Adipocyte (in vitro differentiated cells): Measurements from ENCODE around the gene PALD1.

Source experiments
- DNase-seq: peaks from one replicate; pipeline ENCODE4 v3.0.0-alpha.2; 2015; ENCODE audit warnings: low read depth
- H3K27me3 ChIP-seq: replicated peaks from 2 replicates; pipeline ENCODE4 v1.7.0; 2013; ENCODE audit warnings: mild to moderate bottlenecking, low read length, moderate library complexity; ENCODE audit not compliant: control insufficient read depth, insufficient read depth
- H3K36me3 ChIP-seq: 2 replicates; pipeline ENCODE4 v1.7.0; 2013; ENCODE audit warnings: low read length, mild to moderate bottlenecking, moderate library complexity; ENCODE audit not compliant: control insufficient read depth, insufficient read depth, severe bottlenecking
- H3K4me1 ChIP-seq: 2 replicates; pipeline ENCODE4 v1.7.0; 2013; ENCODE audit warnings: mild to moderate bottlenecking, low read length, moderate library complexity; ENCODE audit not compliant: control insufficient read depth, insufficient read depth
- H3K4me3 ChIP-seq: 2 replicates; pipeline ENCODE4 v1.7.0; 2013; ENCODE audit warnings: mild to moderate bottlenecking, low read length, moderate library complexity
- H3K9ac ChIP-seq: 2 replicates; pipeline ENCODE4 v1.7.0; 2013; ENCODE audit warnings: mild to moderate bottlenecking, low read length, moderate library complexity
- H3K9me3 ChIP-seq: 2 replicates; pipeline ENCODE4 v1.7.0; 2013; ENCODE audit warnings: mild to moderate bottlenecking, low read length, moderate library complexity; ENCODE audit not compliant: control insufficient read depth

PALD1 gene

GRCh38 chr10:70533189-70533558, 54.6 kb downstream of the PALD1 start:
- H3K36me3 ChIP-seq = no peaks in the 10 kb centered on the region
- DNase-seq = no peak
- no peak overlapping the region for H3K4me3 ChIP-seq
- no peaks in the 10 kb centered on the region for H3K9me3 ChIP-seq
- H3K9ac ChIP-seq = no peak overlapping the region
- H3K4me1 ChIP-seq = no peaks in the 10 kb centered on the region
- peaks cover 46% of the 10 kb centered on the region for H3K27me3 ChIP-seq

DNA sequence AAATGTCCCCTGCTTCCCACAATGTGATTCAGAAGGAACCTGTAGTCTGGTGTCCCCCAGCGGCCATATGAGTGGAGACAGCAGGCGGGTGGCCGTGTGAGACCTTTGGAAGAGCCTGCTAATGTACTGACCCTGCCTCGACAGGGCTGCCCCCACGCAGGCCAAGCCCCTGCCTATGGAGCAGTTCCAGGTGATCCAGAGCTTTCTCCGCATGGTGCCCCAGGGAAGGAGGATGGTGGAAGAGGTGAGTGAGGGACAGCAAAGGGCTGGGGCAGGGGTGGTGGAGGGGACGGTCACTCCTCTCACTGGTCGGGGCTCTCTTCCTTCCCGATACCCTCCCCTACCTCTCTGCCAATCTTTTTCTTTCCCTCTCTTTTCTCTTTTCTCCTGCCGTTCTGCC, 55.7 kb downstream of the PALD1 start:
- H3K9me3 ChIP-seq = no peaks in the 10 kb centered on the region
- no peak overlapping the region for H3K4me3 ChIP-seq
- peaks cover 52% of the 10 kb centered on the region for H3K27me3 ChIP-seq

GRCh38 chr10:70535001-70535400, 56.4 kb downstream of the PALD1 start:
- Histone ChIP-seq H3K9me3 (no peaks in the 10 kb centered on the region), H3K36me3 (no peaks in the 10 kb centered on the region), H3K27me3 (peaks cover 57% of the 10 kb centered on the region), H3K4me3 (no peak overlapping the region), H3K4me1 (no peaks in the 10 kb centered on the region), H3K9ac (no peak overlapping the region)
- no peak for DNase-seq

More for the DNA sequence above, 55.7 kb downstream of the PALD1 start:
- Histone ChIP-seq H3K36me3 (no peaks in the 10 kb centered on the region), H3K4me1 (no peaks in the 10 kb centered on the region), H3K9ac (no peak overlapping the region)
- DNase-seq = no peak

- Histone ChIP-seq H3K9me3 (no peaks in the 10 kb centered on the region), H3K4me1 (no peaks in the 10 kb centered on the region), H3K36me3 (no peaks in the 10 kb centered on the region), H3K4me3 (no peak overlapping the region), H3K27me3 (peaks cover 57% of the 10 kb centered on the region), H3K9ac (no peak overlapping the region)
- DNase-seq = no peak
Measured at GRCh38 chr10:70535451-70535850, 56.9 kb downstream of the PALD1 start.

GRCh38 chr10:70536196-70536861, 57.8 kb downstream of the PALD1 start:
- DNase-seq = no peak
- Histone ChIP-seq H3K27me3 (peaks cover 56% of the 10 kb centered on the region), H3K9me3 (no peaks in the 10 kb centered on the region), H3K4me1 (no peaks in the 10 kb centered on the region), H3K36me3 (no peaks in the 10 kb centered on the region), H3K9ac (no peak overlapping the region), H3K4me3 (no peak overlapping the region)

GRCh38 chr10:70537398-70538194, 59.0 kb downstream of the PALD1 start:
- Histone ChIP-seq H3K4me1 (no peaks in the 10 kb centered on the region), H3K9ac (no peak overlapping the region), H3K36me3 (no peaks in the 10 kb centered on the region), H3K4me3 (no peak overlapping the region), H3K27me3 (peaks cover 60% of the 10 kb centered on the region), H3K9me3 (no peaks in the 10 kb centered on the region)
- DNase-seq = no peak

DNA sequence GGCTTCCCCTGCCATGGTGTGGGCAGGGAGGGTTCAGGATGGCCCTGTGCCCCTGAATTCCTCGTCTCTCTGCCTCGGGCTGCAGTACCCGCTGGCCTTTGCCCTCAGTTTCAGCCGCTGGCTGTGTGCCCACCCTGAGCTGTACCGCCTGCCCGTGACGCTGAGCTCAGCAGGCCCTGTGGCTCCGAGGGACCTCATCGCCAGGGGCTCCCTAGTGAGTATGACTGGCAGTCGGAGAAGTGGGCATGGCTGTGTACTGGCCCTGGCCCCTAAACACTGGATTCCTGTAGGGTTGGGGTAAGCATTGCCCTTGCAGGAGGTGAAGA, 59.6 kb downstream of the PALD1 start:
- Histone ChIP-seq H3K9ac (no peak overlapping the region), H3K27me3 (peaks cover 60% of the 10 kb centered on the region), H3K4me1 (no peaks in the 10 kb centered on the region), H3K36me3 (no peaks in the 10 kb centered on the region), H3K9me3 (no peaks in the 10 kb centered on the region), H3K4me3 (no peak overlapping the region)
- DNase-seq = no peak

DNA sequence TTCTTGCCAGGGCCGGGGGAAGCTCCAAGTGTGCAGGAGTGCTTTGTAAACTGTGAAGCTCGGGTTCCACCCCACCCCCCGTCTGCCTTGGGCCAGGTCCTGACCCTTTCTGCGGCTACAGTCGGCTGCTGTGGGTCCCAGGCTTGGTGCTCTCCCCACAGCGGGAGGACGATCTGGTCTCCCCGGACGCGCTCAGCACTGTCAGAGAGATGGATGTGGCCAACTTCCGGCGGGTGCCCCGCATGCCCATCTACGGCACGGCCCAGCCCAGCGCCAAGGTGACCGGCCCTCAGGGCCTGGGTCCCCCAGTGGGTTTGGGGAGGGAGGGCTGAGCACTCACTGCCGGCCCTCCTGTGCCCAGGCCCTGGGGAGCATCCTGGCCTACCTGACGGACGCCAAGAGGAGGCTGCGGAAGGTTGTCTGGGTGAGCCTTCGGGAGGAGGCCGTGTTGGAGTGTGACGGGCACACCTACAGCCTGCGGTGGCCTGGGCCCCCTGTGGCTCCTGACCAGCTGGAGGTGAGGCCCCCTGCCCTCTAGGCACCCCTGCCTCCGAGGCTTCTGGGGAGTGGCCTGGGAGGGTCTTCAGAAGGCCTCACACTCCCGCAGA, 60.3 kb downstream of the PALD1 start:
- no peak overlapping the region for H3K9ac ChIP-seq
- H3K4me3 ChIP-seq = no peak overlapping the region
- H3K9me3 ChIP-seq = no peaks in the 10 kb centered on the region
- H3K4me1 ChIP-seq = no peaks in the 10 kb centered on the region
- peaks cover 54% of the 10 kb centered on the region for H3K27me3 ChIP-seq
- DNase-seq = no peak
- H3K36me3 ChIP-seq = no peaks in the 10 kb centered on the region

DNA sequence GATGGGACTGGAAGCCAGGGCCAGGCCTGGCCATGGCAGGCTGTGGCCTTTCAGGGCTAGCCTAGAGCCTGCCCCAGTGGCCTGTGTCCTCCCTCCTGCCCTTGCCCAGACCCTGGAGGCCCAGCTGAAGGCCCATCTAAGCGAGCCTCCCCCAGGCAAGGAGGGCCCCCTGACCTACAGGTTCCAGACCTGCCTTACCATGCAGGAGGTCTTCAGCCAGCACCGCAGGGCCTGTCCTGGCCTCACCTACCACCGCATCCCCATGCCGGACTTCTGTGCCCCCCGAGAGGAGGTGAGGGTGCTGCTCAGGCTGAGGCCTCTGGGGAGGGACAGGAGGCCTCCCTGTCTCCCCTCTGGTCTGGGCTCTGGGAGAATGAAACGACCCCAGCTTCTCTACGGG, 60.9 kb downstream of the PALD1 start:
- DNase-seq = no peak
- no peaks in the 10 kb centered on the region for H3K9me3 ChIP-seq
- no peak overlapping the region for H3K4me3 ChIP-seq
- no peak overlapping the region for H3K9ac ChIP-seq
- peaks cover under 1% of the 10 kb centered on the region for H3K4me1 ChIP-seq
- H3K36me3 ChIP-seq = no peaks in the 10 kb centered on the region
- peaks cover 58% of the 10 kb centered on the region for H3K27me3 ChIP-seq

- Histone ChIP-seq H3K36me3 (no peaks in the 10 kb centered on the region), H3K4me3 (no peak overlapping the region), H3K9ac (no peak overlapping the region), H3K27me3 (peaks cover 51% of the 10 kb centered on the region), H3K4me1 (peaks cover 4% of the 10 kb centered on the region), H3K9me3 (no peaks in the 10 kb centered on the region)
- DNase-seq = peak; percentile 15
Measured at GRCh38 chr10:70540089-70540788, 61.7 kb downstream of the PALD1 start.

DNA sequence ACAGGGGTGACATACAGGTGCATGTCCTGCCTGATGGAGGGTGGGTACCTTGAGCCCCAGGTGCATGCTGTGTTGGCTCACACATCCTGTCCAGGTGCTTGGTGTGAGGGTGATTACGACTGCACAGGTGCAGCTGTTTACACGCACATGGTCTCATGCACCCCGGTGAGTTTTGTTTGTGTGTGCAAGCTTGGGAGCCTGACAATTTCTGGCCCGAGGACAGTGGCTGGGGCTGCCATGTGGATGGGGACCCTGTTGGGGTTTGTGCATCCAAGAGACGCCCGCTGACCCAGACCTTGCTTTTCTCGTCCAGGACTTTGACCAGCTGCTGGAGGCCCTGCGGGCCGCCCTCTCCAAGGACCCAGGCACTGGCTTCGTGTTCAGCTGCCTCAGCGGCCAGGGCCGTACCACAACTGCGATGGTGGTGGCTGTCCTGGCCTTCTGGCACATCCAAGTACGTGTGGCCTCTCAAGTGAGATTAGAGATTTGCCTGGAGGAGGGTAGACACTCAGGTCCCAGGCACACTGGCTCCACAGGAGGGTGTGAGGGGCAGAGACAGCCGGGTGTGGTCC, 62.3 kb downstream of the PALD1 start:
- H3K9me3 ChIP-seq = no peaks in the 10 kb centered on the region
- DNase-seq = no peak
- no peak overlapping the region for H3K9ac ChIP-seq
- no peaks in the 10 kb centered on the region for H3K36me3 ChIP-seq
- peaks cover 45% of the 10 kb centered on the region for H3K27me3 ChIP-seq
- no peak overlapping the region for H3K4me3 ChIP-seq
- peaks cover 4% of the 10 kb centered on the region for H3K4me1 ChIP-seq
